ENCODE measurements around the gene NR0B1.

Gene NR0B1

GRCh38 chrX:30310429-30311206 is 1.4 kb upstream of the NR0B1 start:
- no peak for ATAC-seq
- TF ChIP-seq PATZ1 (CRISPR knock-in tag; IDR thresholded peaks at IDR 0.05; ENCODE audit: borderline replicate concordance), result no peak
- TF ChIP-seq GLIS3 (CRISPR knock-in tag; IDR thresholded peaks at IDR 0.05), result no peak
- TF ChIP-seq ZNF70 (CRISPR knock-in tag; IDR thresholded peaks at IDR 0.05), result no peak
- TF ChIP-seq TSHZ2 (CRISPR knock-in tag; IDR thresholded peaks at IDR 0.05), result no peak
- no peak for TF ChIP-seq ISL1 (CRISPR knock-in tag; IDR thresholded peaks at IDR 0.05)
- TF ChIP-seq ZNF8 (CRISPR knock-in tag; IDR thresholded peaks at IDR 0.05), result no peak
- no peak for TF ChIP-seq ZNF565 (CRISPR knock-in tag; conservative IDR thresholded peaks at IDR 0.05; ENCODE audit: low read depth)
- no peak for TF ChIP-seq ARNTL (CRISPR knock-in tag; IDR thresholded peaks at IDR 0.05; ENCODE audit: borderline replicate concordance, low read depth)
- TF ChIP-seq TCF4 (CRISPR knock-in tag; IDR thresholded peaks at IDR 0.05; ENCODE audit: borderline replicate concordance), result no peak
- TF ChIP-seq BACH2 (CRISPR knock-in tag; IDR thresholded peaks at IDR 0.05; ENCODE audit: borderline replicate concordance), result no peak
- TF ChIP-seq ZFP3 (CRISPR knock-in tag; IDR thresholded peaks at IDR 0.05), result no peak
- no peak for TF ChIP-seq CSRNP3 (CRISPR knock-in tag; IDR thresholded peaks at IDR 0.05)
- no peak for TF ChIP-seq ZC3H10 (CRISPR knock-in tag; IDR thresholded peaks at IDR 0.05)
- TF ChIP-seq PPARA (CRISPR knock-in tag; IDR thresholded peaks at IDR 0.05; ENCODE audit: borderline replicate concordance), result no peak
- TF ChIP-seq OSR1 (CRISPR knock-in tag; IDR thresholded peaks at IDR 0.05), result no peak
- TF ChIP-seq CREB5 (CRISPR knock-in tag; IDR thresholded peaks at IDR 0.05; ENCODE audit: low read depth), result no peak
- TF ChIP-seq TOX (CRISPR knock-in tag; IDR thresholded peaks at IDR 0.05; ENCODE audit: borderline replicate concordance), result no peak

- TF ChIP-seq ESRRG (CRISPR knock-in tag; IDR thresholded peaks at IDR 0.05) (no peak), ZNF565 (CRISPR knock-in tag; conservative IDR thresholded peaks at IDR 0.05; ENCODE audit: low read depth) (no peak), OSR1 (CRISPR knock-in tag; IDR thresholded peaks at IDR 0.05) (no peak), PPARA (CRISPR knock-in tag; IDR thresholded peaks at IDR 0.05; ENCODE audit: borderline replicate concordance) (no peak), ZNF8 (CRISPR knock-in tag; IDR thresholded peaks at IDR 0.05) (no peak), TSHZ2 (CRISPR knock-in tag; IDR thresholded peaks at IDR 0.05) (no peak), ISL1 (CRISPR knock-in tag; IDR thresholded peaks at IDR 0.05) (no peak), ZC3H10 (CRISPR knock-in tag; IDR thresholded peaks at IDR 0.05) (no peak)
- peak; percentile 87 for ATAC-seq
These were observed 689 bp downstream of the NR0B1 start for GRCh38 chrX:30308263-30309138.

All from SK-N-SH treated with all-trans-retinoic acid at 6 μM for 48 hours (cell line).